ENCODE results near the gene NPR1. TPM values are rescaled to one million over a fixed set of nuclear protein-coding genes. Genes with fewer than 3 reads are reported as not detected.
"Not testable (repeated sequence)": the region's sequence is repeated elsewhere in the genome, so short reads cannot be mapped to it uniquely, and the experiment has no call there.

Gene NPR1
- total RNA-seq = 1 to 10 TPM; 2.8 to 5.2 TPM
- long read RNA-seq, full-length matches to known transcripts = 2 of 6 reads
- long read RNA-seq, partial matches to known transcripts = 3 of 6 reads
- long read RNA-seq, other reads (novel, unspliced or antisense) = 1 of 6 reads

- intact Hi-C loops (cut with DNase I, micrococcal nuclease) = loop anchor here in 1 of 2 donors (10.0 kb wide), 1 partner anchor 306 kb away; the partner anchor contains the start of gene RAB13
- DNase-seq (peak; percentile 45 to 53), ATAC-seq (peak; percentile 54)
Measured at GRCh38 chr1:153678519-153679336, at the start of gene NPR1. NPR1 (plus strand) TSS chr1:153678688; CDS start chr1:153679109, 421 bp downstream.

GRCh38 chr1:153629343-153629665 is 49.2 kb upstream of the NPR1 start:
- intact Hi-C loops (cut with DNase I, micrococcal nuclease) = no loop called here
- DNase-seq = no peak
- ATAC-seq = no peak

- intact Hi-C loops (cut with DNase I, micrococcal nuclease) = no loop called here
- ATAC-seq = no peak
- DNase-seq = no peak
Measured at GRCh38 chr1:153629971-153630370, 48.5 kb upstream of the NPR1 start.

- intact Hi-C loops (cut with DNase I, micrococcal nuclease) = no loop called here
- ATAC-seq (no peak), DNase-seq (no peak)
Measured at GRCh38 chr1:153630384-153630783, 48.1 kb upstream of the NPR1 start.

- ATAC-seq = no peak
- no peak for DNase-seq
- intact Hi-C loops (cut with DNase I, micrococcal nuclease) = no loop called here
Measured at GRCh38 chr1:153631047-153632022, 47.2 kb upstream of the NPR1 start.

GRCh38 chr1:153633161-153633753 is 45.2 kb upstream of the NPR1 start:
- DNase-seq = peak in 1 of 2 donors; percentile 61
- ATAC-seq = peak; percentile 56
- intact Hi-C loops (cut with DNase I, micrococcal nuclease) = no loop called here

- intact Hi-C loops (cut with DNase I, micrococcal nuclease) = no loop called here
- ATAC-seq = peak; percentile 89
- DNase-seq = peak; percentile 97 to 98
Measured at GRCh38 chr1:153633754-153634665, 44.5 kb upstream of the NPR1 start, which contains the start of gene CHTOP. CHTOP (plus strand) TSS chr1:153634066; CDS start chr1:153636589, 2,523 bp downstream.

- DNase-seq = no peak
- intact Hi-C loops (cut with DNase I, micrococcal nuclease) = no loop called here
- no peak for ATAC-seq
Measured at GRCh38 chr1:153635872-153636271, 42.6 kb upstream of the NPR1 start.

GRCh38 chr1:153636312-153636711 is 42.2 kb upstream of the NPR1 start:
- no peak for DNase-seq
- no peak for ATAC-seq
- intact Hi-C loops (cut with DNase I, micrococcal nuclease) = no loop called here

GRCh38 chr1:153638261-153638660 is 40.2 kb upstream of the NPR1 start:
- no peak for DNase-seq
- intact Hi-C loops (cut with DNase I, micrococcal nuclease) = no loop called here
- ATAC-seq = no peak

- intact Hi-C loops (cut with DNase I, micrococcal nuclease) = no loop called here
- ATAC-seq = no peak
- no peak for DNase-seq
Measured at GRCh38 chr1:153639280-153639679, 39.2 kb upstream of the NPR1 start.

- DNase-seq; ATAC-seq; intact Hi-C loops (cut with DNase I, micrococcal nuclease): not testable (repeated sequence)
Measured at GRCh38 chr1:153640213-153640612, 38.3 kb upstream of the NPR1 start.

- DNase-seq = no peak
Measured at GRCh38 chr1:153640861-153641260, 37.6 kb upstream of the NPR1 start.

GRCh38 chr1:153642161-153642560 is 36.3 kb upstream of the NPR1 start:
- ATAC-seq = no peak
- intact Hi-C loops (cut with DNase I, micrococcal nuclease) = no loop called here

More at GRCh38 chr1:153640861-153641260, 37.6 kb upstream of the NPR1 start:
- intact Hi-C loops (cut with DNase I, micrococcal nuclease) = no loop called here
- no peak for ATAC-seq

GRCh38 chr1:153643100-153643499 is 35.4 kb upstream of the NPR1 start:
- no peak for DNase-seq
- intact Hi-C loops (cut with DNase I, micrococcal nuclease) = no loop called here
- no peak for ATAC-seq

More at GRCh38 chr1:153642161-153642560, 36.3 kb upstream of the NPR1 start:
- no peak for DNase-seq

GRCh38 chr1:153643816-153644215 is 34.7 kb upstream of the NPR1 start:
- ATAC-seq (no peak), DNase-seq (no peak)
- intact Hi-C loops (cut with DNase I, micrococcal nuclease) = no loop called here

GRCh38 chr1:153646672-153647345 is 31.7 kb upstream of the NPR1 start:
- ATAC-seq (peak; percentile 13), DNase-seq (no peak)
- intact Hi-C loops (cut with DNase I, micrococcal nuclease) = no loop called here
